GM12878 (cell line): ENCODE data around the gene TBC1D8. TPM values are rescaled to one million over a fixed set of nuclear protein-coding genes. Genes with fewer than 3 reads are reported as not detected.

Experiments used
- ATAC-seq: fragments of 200-7000 bp; cut with Tn5 transposase; 3 replicates; pipeline ENCODE4 v1.9.1; 2020; ENCODE audit warnings: mild to moderate bottlenecking, moderate library complexity
- BruUV-seq: library from RNA; stranded (reverse); fragments of 400-500 nt; replicated peaks from 2 replicates; lab custom pipeline; 2021; lab: Mats Ljungman, UMichigan
- CTCF ChIA-PET: fragments of 300-600 bp; sonication (Branson Sonifier 250); formaldehyde crosslinking; extraction: SDS; loops from one replicate; lab custom pipeline; 2021; ENCODE audit warnings: inconsistent platforms; lab: Yijun Ruan, JAX
- POLR2A ChIA-PET: fragments of 350-600 bp; formaldehyde crosslinking; extraction: SDS; loops from one replicate; lab custom pipeline; 2021; ENCODE audit warnings: inconsistent platforms; lab: Charles Lee
- RAD21 ChIA-PET: fragments of 300-600 bp; sonication (Branson Sonifier 250); formaldehyde crosslinking; loops from one replicate; lab custom pipeline; 2023; ENCODE audit warnings: antibody characterized with exemption; ENCODE audit not compliant: unreplicated experiment; lab: Charles Lee
- SMC1A ChIA-PET: fragments of 300-600 bp; sonication (Branson Sonifier 250); formaldehyde crosslinking; loops from one replicate; lab custom pipeline; 2023; ENCODE audit not compliant: unreplicated experiment, uncharacterized antibody; lab: Charles Lee
- DNase-seq: peaks from one replicate; pipeline ENCODE4 v3.0.0-alpha.2; 2011; ENCODE audit warnings: low read depth, low spot score
- FAIRE-seq: peaks from 3 replicates; lab custom pipeline; 2011; peaks lifted over from hg19 to GRCh38; lab: Jason Lieb, UNC
- H2AFZ ChIP-seq: 2 replicates; pipeline ENCODE4 v1.6.0; 2011; ENCODE audit warnings: low read depth, low read length, control low read depth; ENCODE audit not compliant: control insufficient read depth
- H3K27ac ChIP-seq: 2 replicates; pipeline ENCODE4 v1.5.1; 2011; ENCODE audit warnings: control low read depth; ENCODE audit not compliant: control insufficient read depth, insufficient read depth
- H3K27me3 ChIP-seq, 2 experiments: replicated peaks in 1 of 2; 2 replicates each; pipeline versions ENCODE4 v1.6.0 to v1.6.1; 2011; ENCODE audit warnings: low read length in 1 of 2; ENCODE audit not compliant: control insufficient read depth in 2 of 2, insufficient read depth in 2 of 2
- H3K36me3 ChIP-seq, 2 experiments: 2 replicates each; pipeline ENCODE4 v1.5.1; 2011; ENCODE audit warnings: low read length in 1 of 2; ENCODE audit not compliant: control insufficient read depth in 2 of 2, insufficient read depth in 2 of 2
- H3K4me1 ChIP-seq: 2 replicates; pipeline ENCODE4 v1.6.1; 2011; ENCODE audit warnings: mild to moderate bottlenecking, low read length, moderate library complexity, mixed read lengths; ENCODE audit not compliant: control insufficient read depth, insufficient read depth
- H3K4me2 ChIP-seq: 2 replicates; pipeline ENCODE4 v1.6.0; 2011; ENCODE audit warnings: control low read depth; ENCODE audit not compliant: control insufficient read depth, insufficient read depth
- H3K4me3 ChIP-seq: fragments of 200-600 bp; sonication (generic); 2 replicates; pipeline ENCODE4 v1.5.1; 2016
- H3K79me2 ChIP-seq: 2 replicates; pipeline ENCODE4 v1.6.0; 2011; ENCODE audit warnings: low read length; ENCODE audit not compliant: control insufficient read depth, insufficient read depth
- H3K9ac ChIP-seq: 2 replicates; pipeline ENCODE4 v1.8.0; 2011; ENCODE audit warnings: low read length, control low read depth, mixed read lengths; ENCODE audit not compliant: control insufficient read depth, insufficient read depth
- H3K9me3 ChIP-seq: replicated peaks from 3 replicates; pipeline ENCODE4 v1.5.1; 2011; ENCODE audit warnings: mild to moderate bottlenecking, low read length; ENCODE audit not compliant: control insufficient read depth, insufficient read depth
- H4K20me1 ChIP-seq: 2 replicates; pipeline ENCODE4 v1.6.0; 2011; ENCODE audit not compliant: control insufficient read depth, insufficient read depth
- ATF7 ChIP-seq: fragments of 450-650 bp; IDR thresholded peaks from 2 replicates; pipeline ENCODE4 v1.6.1; 2016; ENCODE audit warnings: low read depth, mild to moderate bottlenecking
- CTCF ChIP-seq, 3 experiments: IDR thresholded peaks in 2 of 3; conservative IDR thresholded peaks in 1 of 3; 2 replicates each; pipeline ENCODE4 v1.5.1; 2011; ENCODE audit warnings: low read depth in 3 of 3, low read length in 3 of 3, mild to moderate bottlenecking in 3 of 3, control low read depth in 2 of 3, moderate library complexity in 2 of 3, inconsistent platforms in 1 of 3, mixed read lengths in 1 of 3; ENCODE audit not compliant: control insufficient read depth in 2 of 3, insufficient read depth in 1 of 3; ENCODE audit errors: extremely low read depth in 1 of 3
- ETV6 ChIP-seq, 2 experiments: fragments of 450-650 bp in 1 of 2; IDR thresholded peaks in 1 of 2; conservative IDR thresholded peaks in 1 of 2; 2 replicates each; pipeline ENCODE4 v1.6.1; 2014; ENCODE audit warnings: antibody characterized with exemption in 1 of 2, borderline replicate concordance in 1 of 2, low read depth in 1 of 2, mild to moderate bottlenecking in 1 of 2, moderate library complexity in 1 of 2
- FOXM1 ChIP-seq: IDR thresholded peaks from 2 replicates; pipeline ENCODE4 v1.6.1; 2012; ENCODE audit warnings: low read depth, mild to moderate bottlenecking, inconsistent platforms, low read length, moderate library complexity
- HDAC6 ChIP-seq: fragments of 200-600 bp; sonication (generic); IDR thresholded peaks from one replicate; pipeline ENCODE4 v1.8.0; 2017; ENCODE audit warnings: antibody characterized with exemption; ENCODE audit not compliant: unreplicated experiment
- HDGF ChIP-seq: fragments of 450-650 bp; IDR thresholded peaks from 2 replicates; pipeline ENCODE4 v1.6.1; 2016; ENCODE audit warnings: antibody characterized with exemption
- IRF4 ChIP-seq: IDR thresholded peaks from 2 replicates; pipeline ENCODE4 v1.6.1; 2011; ENCODE audit warnings: low read depth, low read length
- KLF5 ChIP-seq: fragments of 450-650 bp; IDR thresholded peaks from 2 replicates; pipeline ENCODE4 v1.6.1; 2014; ENCODE audit warnings: mild to moderate bottlenecking; ENCODE audit not compliant: partially characterized antibody
- NBN ChIP-seq: fragments of 450-650 bp; IDR thresholded peaks from 2 replicates; pipeline ENCODE4 v1.6.1; 2016
- NFYA ChIP-seq: IDR thresholded peaks from 2 replicates; pipeline ENCODE4 v1.6.1; 2011; ENCODE audit warnings: low read depth, mild to moderate bottlenecking, low read length, improper control_type of control experiment, borderline replicate concordance
- RAD21 ChIP-seq: IDR thresholded peaks from 2 replicates; pipeline ENCODE4 v1.6.1; 2011; ENCODE audit warnings: mild to moderate bottlenecking, low read depth, low read length, moderate library complexity; ENCODE audit not compliant: insufficient read depth
- REST ChIP-seq: IDR thresholded peaks from 2 replicates; pipeline ENCODE4 v1.6.1; 2012; ENCODE audit warnings: mild to moderate bottlenecking, low read depth, low read length
- SMC3 ChIP-seq: IDR thresholded peaks from 2 replicates; pipeline ENCODE4 v1.6.1; 2011; ENCODE audit warnings: low read length, improper control_type of control experiment, borderline replicate concordance
- TCF12 ChIP-seq: IDR thresholded peaks from 2 replicates; pipeline ENCODE4 v1.6.1; 2011; ENCODE audit warnings: low read depth, mild to moderate bottlenecking, low read length
- YBX1 ChIP-seq: fragments of 450-650 bp; IDR thresholded peaks from 2 replicates; pipeline ENCODE4 v1.6.1; 2016; ENCODE audit warnings: antibody characterized with exemption
- YY1 ChIP-seq: IDR thresholded peaks from 2 replicates; pipeline ENCODE4 v1.6.1; 2011; ENCODE audit warnings: low read depth, mild to moderate bottlenecking, low read length
- ZNF217 ChIP-seq: fragments of 450-650 bp; IDR thresholded peaks from 2 replicates; pipeline ENCODE4 v1.6.1; 2017; ENCODE audit warnings: antibody characterized with exemption, mild to moderate bottlenecking
- WGBS: methylation state at CpG from one replicate; pipeline ENCODE4 v1.1.6; 2016; ENCODE audit warnings: low lambda C conversion rate; ENCODE audit not compliant: insufficient replicate concordance, insufficient coverage; ENCODE audit errors: missing lambda C conversion rate; 5-methylcytosine and 5-hydroxymethylcytosine counted together
- in situ Hi-C: fragments of 300-500 bp; cut with MboI; formaldehyde crosslinking; loops from 9 replicates; pipeline ENCODE4 v1.14.3; 2018; ENCODE audit warnings: mixed read lengths
- intact Hi-C: fragments of 100-400 bp; cut with micrococcal nuclease; formaldehyde crosslinking; loops from one replicate; pipeline ENCODE4 v1.14.2; 2022; ENCODE audit not compliant: unreplicated experiment
- polyA plus RNA-seq, 11 experiments: library from polyadenylated mRNA; depleted of rRNA in 4 of 11; unstranded in 6 of 11; stranded (reverse) in 5 of 11; fragments of >200 nt; fragmentation: Nextera tagmentation in 4 of 11; fragmentation: Illumina TruSeq in 1 of 11; extraction: Ambion mirVana in 4 of 11; extraction: Trizol in 1 of 11; gene quantifications; 1 replicate in 1 of 11; 2 replicates in 10 of 11; pipeline versions ENCODE4 v1.2.1 to v1.2.3, GENCODE V29; 2011 to 2016; ENCODE audit warnings: inconsistent platforms in 2 of 11, missing spikeins in 2 of 11, low read depth in 1 of 11
- total RNA-seq, 4 experiments: library from RNA; depleted of rRNA in 3 of 4; stranded (reverse); fragments of >200 nt in 3 of 4; fragmentation: Illumina TruSeq in 1 of 4; extraction: Trizol in 1 of 4; gene quantifications; 2 replicates each; pipeline versions ENCODE4 v1.2.1 to v1.2.3, GENCODE V29; 2013 to 2021

TBC1D8 gene
- total and polyA plus RNA-seq, 10 of the 15 experiments (the other 5 are each of a cell fraction or from before 2014, with no cell fraction given) = 0.80 to 4.9 (median 4.4) TPM

- no peak for TF ChIP-seq REST
- no peak for TF ChIP-seq NFYA
- TF ChIP-seq ETV6 (conservative IDR thresholded peaks at IDR 0.05 in 1 of 2, IDR thresholded peaks at IDR 0.05 in 1 of 2; ENCODE audit: borderline replicate concordance in 1 of 2, low read depth in 1 of 2) = no peak
- no peak for TF ChIP-seq KLF5
Observed at GRCh38 chr2:100986157-100986556, 165.0 kb downstream of the TBC1D8 start (continued).

- BruUV-seq = no TSS peak
- FAIRE-seq = peak; percentile 96
- WGBS = 27% methylated on average over 7 of the region's 7 CpGs
Observed at GRCh38 chr2:100984892-100985307, 166.3 kb downstream of the TBC1D8 start.

More at GRCh38 chr2:100984892-100985307, 166.3 kb downstream of the TBC1D8 start:
- in situ Hi-C loops = loop anchor here (5.0 to 10.0 kb wide), 4 partner anchors 250 to 720 kb away; no protein-coding TSS in a partner anchor
- Histone ChIP-seq H3K9ac (no peak overlapping the region), H3K36me3 (no peaks in the 10 kb centered on the region), H3K4me3 (no peak overlapping the region), H3K9me3 (no peaks in the 10 kb centered on the region), H3K27me3 (no peaks in the 10 kb centered on the region; a peak in 1 of 4 replicates), H3K4me2 (no peak overlapping the region)
- ChIA-PET SMC1A (interaction anchor here (1.2 to 1.3 kb wide), 3 partner anchors 8 to 379 kb away, joined by 3 read pairs; no protein-coding TSS in a partner anchor), POLR2A (no interaction called here), RAD21 (interaction anchor here (1.2 kb wide), 1 partner anchor 378 kb away, joined by 4 read pairs; no protein-coding TSS in a partner anchor)
- ATAC-seq = peak; percentile 93
- TF ChIP-seq TCF12 = 0 out of 2 replicates have a peak, but pooled peaks have one; percentile 31
- TF ChIP-seq YY1 = peak; percentile 74; the same call in 1 of the 2 replicates
- 0 out of 2 replicates have a peak, but pooled peaks have one; percentile 43 for TF ChIP-seq NBN
- 0 out of 2 replicates have a peak, but pooled peaks have one; percentile 26 for TF ChIP-seq IRF4
- peak; percentile 46; the same call in 1 of the 2 replicates for TF ChIP-seq ATF7
- peak; percentile 95 for TF ChIP-seq SMC3
- no peak for TF ChIP-seq HDAC6
- 0 out of 2 replicates have a peak, but pooled peaks have one; percentile 64 for TF ChIP-seq YBX1
- no peak for TF ChIP-seq ZNF217
- peak; percentile 73 for TF ChIP-seq HDGF
- peak; percentile 85 to 91 (median 89) for TF ChIP-seq CTCF (IDR thresholded peaks at IDR 0.05 in 2 of 3, conservative IDR thresholded peaks at IDR 0.05 in 1 of 3; ENCODE audit: control insufficient read depth in 2 of 3, extremely low read depth in 1 of 3, insufficient read depth in 1 of 3, low read depth in 3 of 3, low read length in 3 of 3)
- TF ChIP-seq FOXM1 = 0 out of 2 replicates have a peak, but pooled peaks have one; percentile 32
- peak; percentile 89 for TF ChIP-seq RAD21
- no peak for TF ChIP-seq ETV6 (conservative IDR thresholded peaks at IDR 0.05 in 1 of 2, IDR thresholded peaks at IDR 0.05 in 1 of 2; ENCODE audit: borderline replicate concordance in 1 of 2, low read depth in 1 of 2)
- TF ChIP-seq, all 136 proteins: peak for 11
- H2AFZ ChIP-seq = no peak overlapping the region
- DNase-seq = no peak
- no peak overlapping the region for H3K27ac ChIP-seq
- H3K79me2 ChIP-seq = no peaks in the 10 kb centered on the region
- CTCF ChIA-PET = interaction anchor here (0.9 to 6.5 kb wide), 5 partner anchors 61 to 722 kb away, joined by 3 to 73 read pairs (median 3); no protein-coding TSS in a partner anchor
- intact Hi-C loops = loop anchor here (1.0 to 5.0 kb wide), 4 partner anchors 66 to 723 kb away; no protein-coding TSS in a partner anchor
- H3K4me1 ChIP-seq = no peaks in the 10 kb centered on the region
- no peaks in the 10 kb centered on the region for H4K20me1 ChIP-seq
